ENCODE measurements around the gene NXT1. TPM values are rescaled to one million over a fixed set of nuclear protein-coding genes. Genes with fewer than 3 reads are reported as not detected.
"Not testable (repeated sequence)": the region's sequence is repeated elsewhere in the genome, so short reads cannot be mapped to it uniquely, and the experiment has no call there.

The NXT1 gene
- total RNA-seq, result 26.6 and 29.3 TPM in 2 replicates

DNA sequence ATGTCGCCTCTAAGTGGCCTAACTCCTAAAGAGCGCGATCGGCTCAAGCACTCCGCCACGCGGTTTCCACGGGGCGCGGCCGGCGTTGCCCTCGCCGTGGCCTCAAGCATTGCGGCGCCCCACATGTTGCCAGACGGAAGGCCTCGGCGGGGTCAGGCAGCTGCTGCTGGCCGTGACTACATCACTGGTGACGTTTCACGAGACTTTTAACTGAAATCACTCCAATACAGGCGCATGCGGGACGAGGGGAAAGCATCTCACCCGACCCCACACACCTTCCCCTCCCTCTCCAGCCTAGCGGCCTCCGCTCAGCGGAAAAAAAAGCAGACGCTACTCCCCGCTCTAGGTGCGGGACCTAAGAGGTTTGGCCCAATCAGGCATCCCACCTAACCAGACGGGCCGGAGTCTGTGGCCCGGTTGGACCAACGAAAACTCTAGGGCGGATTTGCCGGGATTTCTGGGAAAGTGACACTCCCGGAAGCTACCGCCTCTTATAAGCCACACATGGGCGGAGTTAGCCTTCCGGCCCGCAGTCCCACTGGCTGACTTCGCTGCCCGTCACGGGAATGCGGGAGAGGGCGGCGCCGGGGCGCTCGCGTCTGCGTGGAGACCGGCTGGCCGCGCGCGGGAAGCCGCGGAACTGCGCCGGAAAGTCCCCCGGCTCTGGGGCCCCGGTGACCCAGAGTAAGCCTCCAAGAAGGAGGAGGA is at the start of gene NXT1:
Gene NXT1 (plus strand): TSS at position 596 of the 708 bp plus-strand sequence. CDS start 3,251 bp downstream, outside the sequence.
- DNase-seq (ENCODE audit: low read depth in 2 of 2), result peak; percentile 98 to 99

DNA sequence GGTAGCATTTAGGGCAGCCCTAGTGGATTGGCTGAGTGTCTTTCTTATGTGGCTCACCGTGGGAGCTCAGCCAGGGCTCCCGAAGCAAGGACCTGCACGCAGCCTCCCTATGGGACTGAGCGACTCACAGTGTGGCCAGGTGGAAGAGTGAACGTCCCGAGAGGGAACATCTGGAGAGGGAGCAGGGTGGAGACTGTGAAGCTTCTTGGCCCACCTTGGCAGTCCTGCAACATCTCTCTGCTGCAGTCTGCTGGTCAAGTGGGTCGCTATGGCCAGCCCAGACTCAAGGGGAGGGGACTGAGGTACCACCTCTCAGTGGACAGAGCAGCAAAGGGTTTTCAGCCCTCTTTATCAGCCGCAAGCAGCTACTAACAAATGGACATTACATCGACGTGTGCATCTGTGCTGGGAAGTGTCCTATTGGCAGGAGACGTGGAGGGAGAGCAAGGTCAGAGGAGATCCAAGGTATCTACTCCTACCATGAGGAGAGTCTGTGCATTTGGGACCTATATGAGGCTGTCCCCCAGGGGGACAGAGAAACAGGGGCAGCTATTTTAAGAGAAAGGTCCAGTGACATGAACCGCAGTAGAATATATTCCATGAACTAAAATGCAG is 49.0 kb upstream of the NXT1 start:
- no peak for DNase-seq (ENCODE audit: low read depth in 2 of 2)

DNA sequence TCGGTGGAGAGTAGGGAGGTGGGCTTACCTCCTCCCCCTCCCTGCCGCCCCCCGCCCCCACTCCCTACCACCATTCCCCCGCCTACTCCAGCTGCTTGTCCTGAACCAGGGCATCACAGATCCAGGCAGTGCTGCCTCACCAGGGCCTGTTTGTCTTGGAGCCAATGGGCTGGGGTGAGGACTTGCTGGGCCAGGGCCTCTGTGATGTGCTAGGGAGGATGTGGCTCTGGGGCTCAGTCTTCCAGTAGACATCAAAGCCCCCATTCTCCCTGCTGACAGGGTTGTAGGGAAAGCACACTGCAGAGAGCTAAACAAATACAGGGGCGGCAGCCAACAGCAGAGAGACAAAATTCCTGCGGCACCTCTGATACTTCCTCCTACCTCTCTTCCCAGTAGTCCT is 48.2 kb upstream of the NXT1 start:
- no peak for DNase-seq (ENCODE audit: low read depth in 2 of 2)

DNA sequence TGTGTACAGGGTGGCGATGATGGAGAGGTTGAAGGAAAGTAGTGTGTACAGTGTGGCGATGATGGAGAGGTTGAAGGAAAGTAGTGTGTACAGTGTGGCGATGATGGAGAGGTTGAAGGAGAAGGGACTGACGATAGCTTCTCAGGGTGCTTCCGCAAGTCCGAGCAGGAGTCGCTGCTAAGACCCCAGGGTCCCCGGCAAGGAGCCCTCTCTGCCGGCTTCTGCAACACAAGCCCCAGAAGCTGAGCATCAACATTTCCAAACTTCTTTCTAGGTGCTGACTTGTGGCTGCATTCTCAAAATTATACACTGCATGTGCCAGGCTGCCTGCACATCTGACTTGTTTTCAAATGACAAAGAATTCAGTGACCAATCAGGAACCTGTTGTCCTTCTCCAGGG is 47.8 kb upstream of the NXT1 start:
- no peak for DNase-seq (ENCODE audit: low read depth in 2 of 2)

DNA sequence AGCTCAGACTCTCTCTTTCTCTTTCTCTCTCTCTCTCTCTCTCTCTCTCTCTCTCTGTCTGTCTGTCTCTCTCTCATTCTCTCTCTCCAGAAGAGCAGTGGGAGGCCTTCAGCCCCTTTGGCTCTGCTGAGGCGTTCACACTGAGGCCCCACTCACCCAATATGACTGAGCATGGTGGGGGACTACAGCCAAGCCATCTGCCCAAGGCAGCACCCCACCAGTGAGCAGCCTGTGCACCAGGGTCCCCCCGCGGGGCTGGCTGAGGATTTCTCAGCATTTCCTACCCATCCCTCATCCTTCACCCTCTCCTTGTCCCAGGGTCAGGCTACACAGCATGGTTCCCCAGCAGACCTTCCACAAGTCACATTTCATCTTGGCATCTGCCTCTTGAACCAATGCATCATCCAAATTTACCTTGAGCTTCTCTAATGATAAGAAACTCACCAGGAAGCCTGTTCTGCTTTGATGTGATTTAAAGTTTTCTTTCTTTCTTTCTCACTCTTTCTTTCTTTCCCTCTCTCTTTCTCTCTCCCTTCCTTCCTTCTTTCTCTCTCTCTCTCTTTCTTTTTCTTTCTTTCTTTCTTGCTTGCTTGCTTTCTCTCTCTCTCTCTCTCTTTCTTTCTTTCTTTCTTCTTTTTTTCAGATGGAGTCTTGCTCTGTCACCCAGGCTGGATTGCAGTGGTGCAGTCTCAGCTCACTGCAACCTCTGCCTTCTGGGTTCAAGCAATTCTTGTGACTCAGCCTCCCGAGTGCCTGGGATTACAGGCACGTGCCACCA is 47.1 kb upstream of the NXT1 start:
- DNase-seq (ENCODE audit: low read depth in 2 of 2), result no peak

DNA sequence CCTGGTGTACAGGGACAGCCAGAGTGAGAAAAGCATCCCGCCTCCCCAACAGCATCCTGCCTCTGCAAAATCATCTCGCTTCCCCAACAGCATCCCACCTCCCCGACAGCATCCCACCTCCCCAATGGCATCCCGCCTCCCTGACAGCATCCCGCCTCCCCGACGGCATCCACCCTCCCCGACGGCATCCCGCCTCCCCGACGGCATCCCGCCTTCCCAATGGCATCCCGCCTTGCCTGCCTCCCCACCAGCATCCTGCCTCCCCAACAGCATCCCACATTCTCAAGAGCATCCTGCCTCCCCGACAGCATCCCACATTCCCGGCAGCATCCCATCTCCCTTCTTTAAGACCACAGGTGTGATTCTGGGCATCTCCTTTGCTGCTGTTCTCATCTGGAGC is 46.0 kb upstream of the NXT1 start:
- no peak for DNase-seq (ENCODE audit: low read depth in 2 of 2)

DNA sequence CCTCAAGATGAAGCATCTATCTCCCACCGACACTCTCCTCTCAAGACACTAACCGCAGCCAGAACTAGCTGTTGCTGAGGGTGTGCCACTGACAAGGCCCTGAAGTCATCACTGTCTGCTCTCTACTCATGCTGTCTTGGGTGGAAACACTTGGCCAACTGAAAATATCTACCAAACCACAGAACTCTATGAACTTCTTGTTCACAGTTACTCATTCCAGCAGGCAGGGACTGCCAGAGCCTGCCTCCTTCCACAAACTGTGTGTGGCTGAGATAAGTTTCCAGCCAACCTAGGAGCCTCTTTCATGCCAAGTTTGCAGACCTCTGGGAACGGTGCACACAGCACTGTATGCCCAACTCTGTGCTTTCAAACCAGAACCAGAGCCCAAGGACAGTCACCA is 45.5 kb upstream of the NXT1 start:
- DNase-seq (ENCODE audit: low read depth in 2 of 2), result no peak

DNA sequence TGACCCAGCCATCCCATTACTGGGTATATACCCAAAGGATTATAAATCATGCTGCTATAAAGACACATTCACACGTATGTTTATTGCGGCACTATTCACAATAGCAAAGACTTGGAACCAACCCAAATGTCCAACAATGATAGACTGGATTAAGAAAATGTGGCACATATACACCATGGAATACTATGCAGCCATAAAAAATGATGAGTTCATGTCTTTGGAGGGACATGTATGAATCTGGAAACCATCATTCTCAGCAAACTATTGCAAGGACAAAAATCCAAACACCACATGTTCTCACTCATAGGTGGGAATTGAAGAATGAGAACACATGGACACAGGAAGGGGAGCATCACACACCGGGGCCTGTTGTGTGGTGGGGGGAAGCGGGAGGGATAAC is 43.2 kb upstream of the NXT1 start:
- DNase-seq (ENCODE audit: low read depth in 2 of 2), result not testable (repeated sequence)

DNA sequence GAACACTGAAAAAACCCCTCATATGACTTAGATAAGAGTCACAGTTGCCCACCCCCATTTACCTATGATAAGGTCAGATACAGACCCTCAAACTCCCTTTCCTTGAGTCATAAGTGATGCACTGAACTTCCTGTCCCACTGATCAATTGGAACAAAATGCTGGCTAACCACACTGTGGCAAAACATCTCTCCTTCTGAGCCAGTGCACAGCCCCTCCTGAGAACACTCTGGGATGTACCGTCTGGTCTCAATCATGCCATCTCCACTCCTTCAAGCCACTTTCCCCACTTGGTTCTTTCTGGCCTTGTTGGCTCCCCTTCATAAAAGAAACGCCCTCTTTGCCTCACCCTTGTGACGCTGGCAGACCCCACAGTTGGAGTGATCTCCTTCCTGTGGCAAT is 42.6 kb upstream of the NXT1 start:
- DNase-seq (ENCODE audit: low read depth in 2 of 2), result no peak

DNA sequence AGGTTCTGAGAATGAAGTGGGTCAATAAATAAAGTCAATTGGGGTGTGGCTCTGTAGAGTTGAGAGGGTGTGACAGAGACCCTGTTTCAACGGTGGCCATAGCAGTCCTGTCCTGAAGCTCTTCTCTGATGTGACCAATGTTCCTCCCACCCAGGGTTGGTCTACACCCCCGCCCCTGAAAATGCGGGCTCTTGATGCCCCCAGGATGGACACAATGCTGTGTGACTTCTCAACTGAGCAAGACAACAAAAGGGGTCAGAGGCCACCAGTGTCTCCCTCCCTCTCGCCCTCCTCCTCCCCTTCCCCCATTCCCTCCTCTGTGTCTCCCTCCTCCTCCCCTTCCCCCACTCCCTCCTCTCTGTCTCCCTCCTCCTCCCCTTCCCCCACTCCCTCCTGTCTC is 41.7 kb upstream of the NXT1 start:
- no peak for DNase-seq (ENCODE audit: low read depth in 2 of 2)

DNA sequence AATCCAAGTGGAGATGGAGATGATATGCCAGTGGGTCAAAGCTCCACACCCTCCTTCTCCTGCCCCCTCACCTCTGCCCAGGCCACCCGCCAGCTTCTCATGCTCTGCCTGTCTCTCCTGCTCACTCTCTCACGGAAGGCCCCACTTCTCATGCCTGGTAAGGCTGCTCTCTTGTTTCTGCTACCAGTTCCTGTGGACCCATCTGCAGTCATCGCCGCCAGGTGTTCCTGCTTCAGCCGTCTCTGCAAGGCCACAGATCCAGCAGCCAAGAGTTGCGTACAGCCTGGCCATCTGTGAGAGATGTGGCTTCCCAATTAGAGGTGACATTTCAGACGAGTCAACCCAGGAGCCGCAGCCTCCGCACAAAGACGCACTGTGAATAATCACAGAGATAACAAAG is 40.8 kb upstream of the NXT1 start:
- DNase-seq (ENCODE audit: low read depth in 2 of 2), result no peak

DNA sequence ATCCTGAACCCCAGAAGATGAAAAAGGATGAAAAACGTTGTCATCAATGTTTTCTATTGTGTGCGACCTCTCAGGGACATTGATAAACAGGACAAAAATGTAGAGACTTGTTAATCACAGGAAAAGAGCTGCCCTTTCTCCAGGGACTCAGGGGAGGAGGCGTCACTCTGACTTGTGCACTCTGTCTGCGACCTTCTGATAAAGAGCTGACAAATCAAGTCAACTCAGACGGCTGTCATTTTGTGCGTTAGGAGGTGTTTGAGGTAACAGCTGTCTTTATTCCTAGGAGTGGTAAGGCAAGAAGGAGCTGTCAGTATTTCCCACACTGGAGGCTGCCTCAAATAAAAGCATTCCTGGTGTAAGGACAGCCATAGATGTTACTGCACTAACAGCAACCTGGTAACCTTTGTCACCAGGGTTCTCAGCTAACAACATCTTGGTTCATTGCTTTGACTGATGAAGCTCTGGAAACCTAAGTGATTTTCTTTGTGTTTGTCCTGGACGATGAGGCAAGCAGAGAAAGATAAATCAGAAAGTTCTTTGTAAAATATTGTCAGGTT is 38.6 kb upstream of the NXT1 start:
- DNase-seq (ENCODE audit: low read depth in 2 of 2), result peak in 1 of 2 donors; percentile 10

DNA sequence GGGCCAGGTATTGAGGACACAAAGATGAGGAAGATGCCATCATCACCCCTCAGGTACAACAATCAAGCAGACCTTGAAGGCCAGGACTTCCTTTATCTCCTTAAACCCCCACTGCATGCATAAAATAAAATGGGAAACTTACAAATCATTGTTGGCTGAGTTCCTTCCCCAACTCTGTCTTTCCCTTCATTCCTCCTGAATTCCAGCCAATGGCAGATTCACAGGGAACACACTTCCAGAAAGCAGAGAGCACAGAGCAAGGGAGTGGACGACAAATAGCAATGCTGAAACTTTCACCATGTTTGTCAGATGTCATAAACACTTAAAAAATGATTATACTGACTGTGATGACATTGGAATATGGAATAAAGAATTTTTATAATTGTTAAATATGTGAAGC is 37.3 kb upstream of the NXT1 start:
- no peak for DNase-seq (ENCODE audit: low read depth in 2 of 2)

DNA sequence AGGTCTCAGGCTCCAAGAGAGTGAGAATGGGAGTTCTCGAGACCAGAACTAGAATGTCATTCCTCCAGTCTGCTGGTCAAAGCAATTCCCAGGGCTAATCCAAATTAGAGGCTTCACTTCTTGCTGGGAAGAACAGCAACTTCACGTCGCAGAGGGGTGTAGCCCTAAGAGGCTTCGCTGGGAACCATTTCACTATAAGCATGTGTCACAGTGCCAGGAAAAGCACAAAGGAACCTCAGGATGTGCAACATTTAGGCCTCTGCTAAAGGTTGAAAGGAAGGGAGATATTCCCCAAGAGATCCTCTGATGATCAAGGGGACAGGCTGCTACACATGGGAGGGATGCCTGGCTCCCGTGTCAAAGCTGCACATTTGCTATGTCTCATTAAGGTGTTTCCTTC is 35.9 kb upstream of the NXT1 start:
- DNase-seq (ENCODE audit: low read depth in 2 of 2), result no peak

DNA sequence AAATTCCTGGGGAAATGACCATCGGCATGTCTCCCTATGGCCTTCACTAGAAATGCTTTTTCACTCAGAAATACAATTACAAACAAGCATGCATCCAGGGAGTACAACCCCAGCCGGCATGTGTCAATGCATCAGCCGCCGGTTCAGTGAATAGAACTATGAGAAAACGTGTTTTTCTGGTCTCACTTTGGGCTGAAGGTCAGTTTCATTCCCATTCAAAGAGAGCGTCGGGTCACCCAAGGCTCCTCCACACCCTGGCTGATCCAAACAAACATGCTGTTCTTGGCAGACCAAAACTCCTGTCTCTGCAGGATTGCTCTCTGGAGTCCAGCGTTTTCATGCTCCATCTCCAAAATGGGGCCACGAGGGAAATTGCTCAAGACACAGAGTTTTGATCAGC is 35.5 kb upstream of the NXT1 start:
- DNase-seq (ENCODE audit: low read depth in 2 of 2), result no peak

DNA sequence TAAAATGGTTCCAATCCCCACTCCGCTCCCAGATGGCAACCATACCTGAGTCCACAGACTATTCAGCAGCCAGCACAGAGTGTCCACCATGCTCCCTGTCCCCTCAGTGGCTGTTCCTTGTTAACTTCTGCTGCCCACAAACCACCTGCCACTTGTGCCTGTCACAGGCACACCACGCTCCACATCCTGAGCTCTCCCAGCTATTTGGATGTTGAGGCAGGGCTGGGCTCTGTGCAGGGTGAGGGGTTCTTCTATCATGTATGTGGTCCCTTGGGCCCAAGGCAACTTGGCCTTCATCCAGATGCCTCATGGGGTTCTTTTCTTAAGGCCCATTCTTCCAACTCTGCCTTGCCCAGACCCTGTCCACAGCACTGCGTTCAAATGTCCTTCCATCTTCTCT is 34.0 kb upstream of the NXT1 start:
- no peak for DNase-seq (ENCODE audit: low read depth in 2 of 2)

DNA sequence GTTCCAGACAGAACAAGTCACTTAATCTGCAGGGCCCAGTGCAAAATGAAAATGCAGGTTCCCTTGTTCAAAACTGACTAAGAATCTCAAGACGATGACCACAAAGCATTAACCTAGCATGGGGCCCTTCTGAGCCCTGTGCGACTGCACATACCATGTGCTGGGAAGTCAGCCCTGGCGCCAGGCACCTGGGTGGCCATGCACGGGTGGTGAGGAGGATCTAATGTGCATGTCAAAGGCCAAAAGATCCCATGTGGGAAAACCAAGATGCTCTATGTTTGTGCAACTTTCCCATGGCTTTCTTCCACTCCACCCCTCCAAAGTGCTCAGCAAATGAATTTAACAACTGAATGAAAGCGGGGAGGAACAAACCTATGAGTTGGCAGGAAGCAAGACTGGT is 33.5 kb upstream of the NXT1 start:
- DNase-seq (ENCODE audit: low read depth in 2 of 2), result peak in 1 of 2 donors; percentile 32

DNA sequence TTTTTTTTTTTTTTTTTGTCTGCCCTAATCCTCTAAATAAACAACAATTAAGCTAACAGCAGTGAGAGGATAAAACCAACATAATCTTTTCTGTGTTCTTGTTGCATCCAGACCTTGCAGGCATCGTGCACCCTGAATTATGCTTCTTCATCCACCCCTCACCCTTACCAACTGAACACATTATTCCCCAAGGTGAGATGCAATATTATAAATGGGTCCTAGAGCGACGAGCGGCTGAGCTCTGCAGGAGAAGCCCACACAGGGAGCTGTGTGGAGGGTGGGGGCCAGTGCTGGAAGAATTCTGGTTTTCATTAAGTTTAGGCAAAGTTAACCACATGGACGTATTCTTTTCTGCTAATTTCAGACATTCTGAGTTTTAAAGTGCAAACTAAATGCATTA is 32.2 kb upstream of the NXT1 start:
- DNase-seq (ENCODE audit: low read depth in 2 of 2), result no peak

DNA sequence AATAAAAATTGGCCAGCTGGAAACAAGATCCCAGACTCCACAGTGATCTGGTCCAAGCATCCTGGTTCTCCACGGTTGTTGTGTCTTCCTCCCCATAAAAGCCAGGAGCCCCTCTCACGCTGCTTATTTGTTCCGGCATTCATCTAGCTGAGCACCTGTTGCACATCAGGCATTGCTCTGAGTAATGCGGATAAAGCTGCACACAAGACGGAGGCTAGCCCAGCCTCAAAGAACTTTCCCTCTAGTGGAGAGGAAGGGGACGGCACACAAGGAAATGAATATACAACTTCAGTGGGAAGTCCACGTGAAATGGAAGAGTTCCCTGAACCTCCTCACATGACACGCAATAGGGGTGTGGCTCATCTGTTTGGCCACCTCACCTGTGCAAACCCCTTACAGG is 30.3 kb upstream of the NXT1 start:
- peak in 1 of 2 donors; percentile 31 for DNase-seq (ENCODE audit: low read depth in 2 of 2)

DNA sequence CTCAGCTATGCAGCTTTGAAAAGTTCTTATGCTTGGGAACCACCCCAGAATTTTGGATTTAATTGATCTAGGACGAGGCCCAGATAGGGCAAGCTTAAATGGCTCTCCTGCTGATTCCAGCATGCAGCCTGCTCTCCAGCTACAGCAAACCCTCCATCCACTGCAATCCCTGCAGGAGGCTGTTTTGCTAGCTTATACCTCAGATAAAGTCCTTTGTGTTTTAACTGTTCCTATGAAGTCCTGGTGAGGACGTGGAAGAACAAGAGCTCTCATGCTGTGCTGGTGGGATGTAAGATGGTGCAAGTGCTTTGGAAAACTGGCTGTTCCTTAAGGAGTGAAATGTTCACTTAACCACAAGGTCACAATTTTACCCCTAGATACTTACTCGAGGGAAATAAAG is 25.5 kb upstream of the NXT1 start:
- DNase-seq (ENCODE audit: low read depth in 2 of 2), result no peak

DNA sequence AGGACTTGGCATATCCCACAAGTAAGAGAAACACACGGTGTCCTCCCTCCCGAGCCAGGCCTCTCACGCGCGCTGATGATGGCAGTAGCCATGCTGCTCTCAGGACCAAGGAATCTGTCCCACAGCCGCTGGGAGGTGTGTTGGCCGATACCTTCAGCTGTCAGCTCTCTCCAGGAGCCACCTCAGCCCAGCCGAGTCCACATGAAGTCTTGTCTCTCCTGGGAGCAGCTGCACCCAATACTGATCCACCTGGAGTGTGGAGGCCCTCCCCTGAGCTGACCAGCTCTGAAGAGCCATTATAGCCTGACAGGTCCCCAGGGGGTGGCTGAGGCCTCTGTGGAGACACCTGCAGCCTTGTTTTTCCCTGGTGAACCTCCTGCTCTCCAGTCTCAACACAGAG is 23.8 kb upstream of the NXT1 start:
- DNase-seq (ENCODE audit: low read depth in 2 of 2), result no peak

DNA sequence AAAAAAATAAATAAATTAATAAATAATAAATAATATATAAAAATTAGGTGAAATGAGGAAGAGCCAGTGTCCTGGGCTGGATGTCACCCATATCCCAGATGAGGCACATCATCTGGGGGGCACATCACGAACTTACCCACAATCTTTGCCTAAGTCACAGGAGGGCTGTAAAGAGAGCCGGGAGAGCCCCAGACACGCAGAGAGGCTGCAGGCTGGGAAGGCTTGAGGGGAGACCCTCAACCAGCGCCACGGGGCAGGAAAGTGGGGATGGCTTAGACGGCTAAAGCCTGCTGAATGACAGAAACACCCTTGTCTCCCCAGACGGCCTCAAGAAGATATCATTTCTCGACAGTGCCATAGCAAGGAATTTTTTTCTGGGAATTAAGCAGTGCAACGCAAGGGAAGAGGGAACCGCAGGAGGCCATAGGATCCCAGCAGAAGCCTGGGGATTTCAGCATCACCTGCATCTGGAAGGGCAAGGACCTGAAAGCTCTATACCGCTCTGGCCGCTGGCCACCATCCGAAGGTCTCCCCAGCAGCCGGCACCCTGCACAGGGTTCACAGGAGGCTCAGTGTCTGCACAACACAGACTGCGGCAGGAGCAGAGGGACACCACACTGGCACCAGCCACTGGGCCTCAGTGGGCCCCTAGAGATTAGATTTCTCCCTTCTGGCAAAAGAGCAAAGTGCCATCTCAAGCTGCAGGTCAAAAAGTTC is 22.8 kb upstream of the NXT1 start:
- DNase-seq (ENCODE audit: low read depth in 2 of 2), result no peak
